ENCODE measurements around the gene NPR2.

The NPR2 gene

GRCh38 chr9:35858458-35858857 is 67.1 kb downstream of the NPR2 start:
- no peak for DNase-seq (ENCODE audit: low spot score)

Data from CD4-positive, alpha-beta T cell treated with Interleukin-6 at 100 ng/mL for 8 hours (primary cell).